ENCODE measurements around the gene SMYD2.

- TF ChIP-seq CTCF (IDR thresholded peaks at IDR 0.05; ENCODE audit: control extremely low read depth in 1 of 3, insufficient read depth in 1 of 3, low read depth in 1 of 3, low read length in 3 of 3) (no peak), E2F6 (IDR thresholded peaks at IDR 0.05) (no peak), TCF12 (IDR thresholded peaks at IDR 0.05; ENCODE audit: low read depth, low read length) (no peak), SP2 (IDR thresholded peaks at IDR 0.05; ENCODE audit: low read length) (no peak), EZH2 (IDR thresholded peaks at IDR 0.05; ENCODE audit: low read depth, low read length, severe bottlenecking) (no peak), POLR2A (IDR thresholded peaks at IDR 0.05; ENCODE audit: control extremely low read depth in 1 of 2, low read depth in 2 of 2, low read length in 2 of 2) (no peak), GABPA (IDR thresholded peaks at IDR 0.05; ENCODE audit: borderline replicate concordance, insufficient read depth, low read length) (no peak), SP1 (IDR thresholded peaks at IDR 0.05; ENCODE audit: low read depth, low read length) (no peak)
Measured at GRCh38 chr1:214281720-214282629, 1.0 kb downstream of the SMYD2 start.

Measured in H1 (cell line).